ENCODE results near the gene LGALS3BP.

Gene LGALS3BP

DNA sequence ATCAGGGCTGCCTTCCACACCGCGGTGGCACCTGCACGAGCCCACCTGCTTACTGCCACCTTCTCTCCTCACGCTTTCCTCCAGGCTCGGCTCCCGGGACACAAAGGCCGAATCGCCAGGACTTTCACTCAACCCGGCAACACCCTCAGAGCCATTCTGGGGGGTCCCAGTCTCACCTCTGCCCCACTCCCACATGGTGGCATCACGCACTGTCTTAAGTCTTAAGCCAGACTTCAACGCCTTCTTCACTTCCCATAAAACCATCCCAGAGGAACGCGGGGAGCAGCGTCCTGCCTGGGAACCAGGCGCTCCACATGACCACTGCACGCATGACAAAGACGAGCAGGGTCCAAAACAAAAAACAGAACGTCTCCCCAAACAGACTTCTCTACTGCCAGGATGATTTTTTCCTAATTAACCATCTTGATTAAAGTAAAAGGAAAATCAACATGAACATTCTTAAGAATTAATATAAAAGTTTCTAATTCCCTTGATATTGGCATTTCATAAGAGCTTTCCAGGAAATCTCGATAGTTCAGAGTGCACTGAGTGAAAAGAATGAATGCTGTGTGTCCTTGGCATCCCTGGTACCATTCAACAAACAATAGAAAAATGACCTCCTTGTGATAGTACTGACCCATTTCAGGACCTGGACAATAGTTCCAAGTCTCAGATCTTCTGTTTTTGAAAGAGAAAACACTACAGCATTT, 27.2 kb upstream of the LGALS3BP start:
- H3K4me1 Mint-ChIP-seq (ENCODE audit: low read depth) = peaks cover 57% of the 10 kb centered on the region
- peak; percentile 20 for DNase-seq
- no peaks in the 10 kb centered on the region for H3K9me3 Mint-ChIP-seq
- peak overlapping the region; percentile 64 for H3K27ac Mint-ChIP-seq
- peaks cover 36% of the 10 kb centered on the region for H3K36me3 Mint-ChIP-seq (ENCODE audit: low read depth)
- H3K4me3 Mint-ChIP-seq = peak overlapping the region; percentile 84
- H3K27me3 Mint-ChIP-seq = no peaks in the 10 kb centered on the region

DNA sequence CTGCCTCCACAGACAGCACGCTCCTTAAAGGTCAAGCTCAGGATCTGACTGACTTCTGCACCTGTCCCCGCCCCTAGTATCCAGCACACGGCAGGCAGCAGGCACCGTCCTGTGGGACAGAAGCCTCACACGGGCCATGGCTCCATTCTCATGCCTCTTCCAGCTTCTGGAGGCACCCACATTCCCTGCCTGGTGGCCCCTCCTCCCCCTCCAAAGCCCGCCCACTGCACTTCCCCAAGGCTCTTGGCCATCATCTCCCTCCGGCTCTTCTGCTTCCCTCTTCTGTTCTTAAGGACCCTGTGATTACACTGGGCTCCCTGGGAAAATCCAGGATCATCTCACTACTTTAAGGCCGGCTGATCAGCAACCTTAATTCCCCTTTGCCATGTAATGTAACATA, 26.3 kb upstream of the LGALS3BP start:
- DNase-seq = no peak
- no peaks in the 10 kb centered on the region for H3K9me3 Mint-ChIP-seq
- peak overlapping the region; percentile 81 for H3K27ac Mint-ChIP-seq
- H3K4me1 Mint-ChIP-seq (ENCODE audit: low read depth) = peaks cover 59% of the 10 kb centered on the region
- peaks cover 45% of the 10 kb centered on the region for H3K36me3 Mint-ChIP-seq (ENCODE audit: low read depth)
- H3K4me3 Mint-ChIP-seq = peak overlapping the region; percentile 18
- H3K27me3 Mint-ChIP-seq = no peaks in the 10 kb centered on the region

DNA sequence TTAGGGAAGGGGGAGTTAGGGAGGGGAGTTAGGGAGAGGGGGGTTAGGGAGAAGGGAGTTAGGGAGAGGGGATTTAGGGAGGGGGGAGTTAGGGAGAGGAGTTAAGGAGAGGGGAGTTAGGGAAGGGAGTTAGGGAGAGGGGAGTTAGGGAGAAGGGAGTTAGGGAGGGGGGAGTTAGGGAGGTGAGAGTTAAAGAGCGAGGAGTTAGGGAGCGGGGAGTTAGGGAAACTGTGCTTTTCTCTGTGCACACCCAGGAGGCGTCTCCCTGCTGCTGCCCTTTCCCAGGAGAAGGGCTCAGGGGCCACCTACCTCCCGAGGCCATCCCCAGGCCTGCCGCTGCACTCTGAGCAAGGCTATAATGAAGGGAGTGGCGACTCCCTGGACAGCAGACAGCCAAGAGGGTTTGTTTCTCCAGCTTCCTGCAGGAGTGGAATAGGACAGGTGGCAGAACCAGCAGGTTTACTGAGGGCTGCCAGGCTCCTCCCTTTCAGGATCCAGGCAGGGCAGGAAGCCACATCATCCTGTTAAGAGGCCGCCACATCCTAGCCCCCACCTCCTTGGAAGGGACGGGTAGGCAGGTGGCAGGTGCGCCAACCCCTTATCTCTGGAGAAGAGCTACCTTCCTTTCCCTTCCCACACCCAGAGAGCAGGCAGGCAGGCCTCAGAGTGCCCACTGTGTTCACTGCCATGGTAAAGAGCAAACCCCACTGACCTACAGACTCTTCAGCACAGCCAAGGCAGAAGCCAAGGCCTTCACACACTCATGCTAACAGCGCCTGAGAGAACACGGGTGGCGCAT, 25.5 kb upstream of the LGALS3BP start:
- peak overlapping the region; percentile 81 for H3K27ac Mint-ChIP-seq
- no peaks in the 10 kb centered on the region for H3K27me3 Mint-ChIP-seq
- H3K9me3 Mint-ChIP-seq = no peaks in the 10 kb centered on the region
- peaks cover 55% of the 10 kb centered on the region for H3K4me1 Mint-ChIP-seq (ENCODE audit: low read depth)
- DNase-seq = peak; percentile 32
- peaks cover 52% of the 10 kb centered on the region for H3K36me3 Mint-ChIP-seq (ENCODE audit: low read depth)
- H3K4me3 Mint-ChIP-seq = peak overlapping the region; percentile 18

DNA sequence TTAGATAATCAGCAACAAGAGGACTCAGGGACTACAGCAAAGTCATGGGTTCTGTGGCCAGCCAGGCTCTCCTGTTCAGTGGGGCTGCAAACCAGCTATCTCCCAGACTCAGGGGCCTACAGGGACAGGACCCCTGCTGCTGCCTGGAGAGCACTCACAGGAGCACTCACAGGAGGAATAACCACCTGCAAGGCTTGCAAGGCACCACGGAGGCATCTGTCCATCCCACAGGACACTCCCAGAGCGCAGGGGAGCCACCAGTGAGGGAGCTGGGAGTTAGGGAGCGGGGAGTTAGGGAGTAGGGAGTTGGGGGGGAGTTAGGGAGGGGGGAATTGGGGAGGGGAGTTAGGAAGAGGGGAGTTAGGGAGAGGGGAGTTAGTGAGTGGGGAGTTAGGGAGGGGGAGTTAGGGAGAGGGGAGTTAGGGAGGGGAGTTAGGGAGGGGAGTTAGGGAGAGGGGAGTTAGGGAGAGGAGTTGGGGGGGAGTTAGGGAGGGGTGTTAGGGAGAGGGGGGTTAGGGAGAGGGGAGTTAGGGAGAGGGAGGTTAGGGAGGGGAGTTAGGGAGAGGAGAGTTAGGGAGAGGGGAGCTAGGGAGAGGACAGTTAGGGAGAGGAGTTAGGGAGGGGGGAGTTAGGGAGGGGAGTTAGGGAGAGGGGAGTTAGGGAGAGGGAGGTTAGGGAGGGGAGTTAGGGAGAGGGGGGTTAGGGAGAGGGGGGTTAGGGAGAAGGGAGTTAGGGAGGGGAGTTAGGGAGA, 24.1 kb upstream of the LGALS3BP start:
- Mint-ChIP-seq H3K4me1 (ENCODE audit: low read depth) (peaks cover 49% of the 10 kb centered on the region), H3K4me3 (no peak overlapping the region), H3K27ac (peak overlapping the region; percentile 33)

DNA sequence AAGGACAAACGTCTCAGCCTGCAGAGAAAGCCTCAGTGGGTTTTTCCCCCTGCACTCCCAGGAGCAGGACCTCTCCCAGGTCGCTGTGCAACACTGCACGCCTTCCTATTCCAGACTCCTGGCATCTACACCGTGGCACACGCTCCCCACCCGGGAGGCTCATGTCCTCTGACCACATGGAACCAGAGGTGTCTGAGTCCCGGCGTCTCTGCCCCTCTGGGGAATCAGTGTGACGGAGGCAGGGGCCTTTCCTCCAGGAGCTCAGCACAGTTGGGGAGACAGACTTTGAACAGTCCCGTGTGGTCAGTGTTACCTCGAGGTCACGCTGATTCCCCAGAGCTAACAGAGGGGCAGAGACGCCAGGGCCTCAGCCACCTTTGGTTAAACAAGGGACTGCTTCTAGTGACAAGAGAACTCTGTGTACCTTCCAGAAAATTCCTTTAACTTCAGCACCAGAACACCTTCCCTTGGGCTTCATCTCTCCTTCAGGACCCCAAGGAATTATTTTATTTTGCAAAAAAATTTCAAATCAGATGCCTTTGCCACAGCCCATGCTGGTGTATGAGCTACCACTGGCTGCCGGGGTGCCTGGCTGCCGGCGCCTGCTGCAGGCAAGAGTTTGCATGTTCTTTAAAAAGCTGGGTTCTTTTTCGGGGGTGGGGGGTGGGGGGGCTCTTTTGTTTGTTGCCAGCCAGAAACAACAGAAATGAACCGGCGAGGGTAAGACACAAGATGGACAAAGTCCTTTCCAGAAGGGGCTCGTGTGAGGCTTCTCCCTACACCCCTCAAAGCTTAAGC, 23.3 kb upstream of the LGALS3BP start:
- Mint-ChIP-seq H3K4me1 (ENCODE audit: low read depth) (peaks cover 41% of the 10 kb centered on the region), H3K27me3 (no peaks in the 10 kb centered on the region), H3K27ac (peak overlapping the region; percentile 51), H3K4me3 (no peak overlapping the region), H3K36me3 (ENCODE audit: low read depth) (peaks cover 57% of the 10 kb centered on the region), H3K9me3 (no peaks in the 10 kb centered on the region)
- DNase-seq = peak; percentile 16

More for the DNA sequence above, 24.1 kb upstream of the LGALS3BP start:
- Mint-ChIP-seq H3K9me3 (no peaks in the 10 kb centered on the region), H3K36me3 (ENCODE audit: low read depth) (peaks cover 56% of the 10 kb centered on the region), H3K27me3 (no peaks in the 10 kb centered on the region)
- DNase-seq = peak; percentile 14

DNA sequence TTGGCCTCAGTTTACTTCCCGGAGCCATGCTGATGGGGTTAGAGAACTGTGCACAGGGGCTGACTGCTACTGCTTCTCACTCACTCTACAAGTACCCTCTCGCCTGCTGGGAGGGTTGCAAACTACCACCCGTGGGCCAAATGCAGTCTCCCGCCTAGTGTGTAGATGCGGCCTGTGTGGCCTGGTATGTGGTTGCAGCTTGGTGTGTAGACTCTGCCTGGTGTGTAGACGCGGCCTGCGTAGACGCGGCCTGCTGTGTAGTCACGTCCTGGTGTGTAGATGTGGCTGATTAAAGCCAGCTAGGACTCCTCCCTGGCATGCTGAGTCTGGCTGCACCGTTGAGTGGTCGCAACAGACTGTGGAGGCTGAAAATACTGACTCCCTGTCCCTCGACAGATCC, 22.6 kb upstream of the LGALS3BP start:
- Mint-ChIP-seq H3K36me3 (ENCODE audit: low read depth) (peaks cover 60% of the 10 kb centered on the region), H3K9me3 (no peaks in the 10 kb centered on the region), H3K4me3 (no peak overlapping the region), H3K27me3 (no peaks in the 10 kb centered on the region), H3K27ac (peak overlapping the region; percentile 51), H3K4me1 (ENCODE audit: low read depth) (peaks cover 34% of the 10 kb centered on the region)
- peak; percentile 15 for DNase-seq

DNA sequence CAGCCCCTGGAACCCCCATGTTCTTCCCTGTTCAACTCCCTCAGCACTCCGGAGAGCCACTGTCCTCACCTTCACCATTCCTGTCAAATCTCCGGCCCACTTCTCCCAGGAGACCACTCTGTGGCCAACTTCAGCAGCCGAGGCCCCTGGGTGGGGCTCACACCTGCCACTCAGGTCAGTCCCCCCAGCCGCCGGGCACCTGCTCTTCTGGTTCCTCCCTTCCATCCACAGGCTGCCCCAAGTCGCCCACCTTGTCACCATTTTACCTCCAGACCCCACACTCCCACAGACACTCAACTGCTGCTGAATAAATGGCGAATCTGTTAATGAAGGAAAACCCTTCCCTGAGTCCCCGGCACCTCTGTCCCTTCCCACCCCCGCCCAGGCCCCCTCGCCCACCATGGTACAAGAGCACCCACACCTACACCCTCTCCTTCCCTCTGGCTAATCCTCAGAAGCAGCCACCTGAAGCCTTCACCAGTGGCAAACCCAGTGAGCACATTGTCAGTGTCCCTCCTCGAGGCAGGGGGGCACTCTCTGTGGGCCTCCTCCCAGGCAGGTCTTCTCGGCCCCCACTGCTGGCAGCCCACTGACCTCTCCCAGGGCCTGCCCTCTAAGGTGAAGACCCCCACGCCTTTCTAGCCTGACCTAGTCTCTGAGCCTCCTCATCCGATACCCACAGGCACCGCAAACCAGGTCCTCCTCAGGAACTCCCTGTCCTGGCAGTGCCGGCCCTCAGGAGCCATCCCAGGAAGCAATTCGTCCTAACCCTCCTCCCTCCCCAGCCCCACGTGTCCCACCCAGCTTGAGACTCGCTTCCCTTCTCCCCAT, 21.7 kb upstream of the LGALS3BP start:
- DNase-seq = peak; percentile 14
- peaks cover 25% of the 10 kb centered on the region for H3K4me1 Mint-ChIP-seq (ENCODE audit: low read depth)
- peak overlapping the region; percentile 57 for H3K27ac Mint-ChIP-seq
- no peaks in the 10 kb centered on the region for H3K9me3 Mint-ChIP-seq
- H3K36me3 Mint-ChIP-seq (ENCODE audit: low read depth) = peaks cover 62% of the 10 kb centered on the region
- no peaks in the 10 kb centered on the region for H3K27me3 Mint-ChIP-seq
- no peak overlapping the region for H3K4me3 Mint-ChIP-seq

DNA sequence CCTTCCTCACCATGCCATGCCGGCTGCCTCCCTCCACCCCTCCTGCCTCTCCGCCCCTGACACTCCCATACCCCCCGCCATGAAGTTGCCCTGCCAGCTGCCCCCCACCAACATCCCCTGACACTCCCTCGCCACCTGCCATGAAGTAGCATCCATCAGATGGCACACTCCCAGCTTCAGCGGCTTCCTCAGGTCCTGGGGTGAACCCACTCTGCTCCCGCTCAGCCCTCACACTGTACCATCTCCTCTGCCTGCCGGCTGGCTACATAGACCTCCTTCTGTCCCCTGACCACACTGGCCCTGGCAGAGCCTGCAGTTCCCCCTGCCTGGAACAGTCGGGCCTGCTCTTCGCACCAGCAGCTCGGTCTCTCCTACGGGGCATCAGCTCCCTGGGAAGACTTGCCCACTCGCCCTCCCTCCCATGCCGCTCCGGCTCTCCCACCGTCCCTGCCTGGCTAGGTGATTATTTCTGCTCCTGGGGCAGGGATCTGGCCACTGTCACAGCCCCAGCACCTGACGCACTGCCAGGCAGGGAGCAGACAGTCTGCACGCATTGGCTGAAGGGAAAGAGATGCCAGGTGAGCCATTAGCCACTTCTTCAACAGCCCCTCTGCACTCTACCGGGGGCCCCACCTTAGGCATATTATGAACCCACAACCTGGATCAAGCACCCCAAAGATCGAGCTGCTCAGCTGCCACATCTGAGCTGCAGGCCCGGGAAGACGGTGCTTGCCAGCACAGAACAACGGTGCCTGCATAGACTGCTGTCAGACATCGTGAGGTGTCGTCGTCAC, 20.9 kb upstream of the LGALS3BP start:
- Mint-ChIP-seq H3K36me3 (ENCODE audit: low read depth) (peaks cover 67% of the 10 kb centered on the region), H3K27me3 (no peaks in the 10 kb centered on the region), H3K4me1 (ENCODE audit: low read depth) (peaks cover 17% of the 10 kb centered on the region), H3K4me3 (no peak overlapping the region), H3K27ac (peak overlapping the region; percentile 57), H3K9me3 (no peaks in the 10 kb centered on the region)
- peak; percentile 20 for DNase-seq

DNA sequence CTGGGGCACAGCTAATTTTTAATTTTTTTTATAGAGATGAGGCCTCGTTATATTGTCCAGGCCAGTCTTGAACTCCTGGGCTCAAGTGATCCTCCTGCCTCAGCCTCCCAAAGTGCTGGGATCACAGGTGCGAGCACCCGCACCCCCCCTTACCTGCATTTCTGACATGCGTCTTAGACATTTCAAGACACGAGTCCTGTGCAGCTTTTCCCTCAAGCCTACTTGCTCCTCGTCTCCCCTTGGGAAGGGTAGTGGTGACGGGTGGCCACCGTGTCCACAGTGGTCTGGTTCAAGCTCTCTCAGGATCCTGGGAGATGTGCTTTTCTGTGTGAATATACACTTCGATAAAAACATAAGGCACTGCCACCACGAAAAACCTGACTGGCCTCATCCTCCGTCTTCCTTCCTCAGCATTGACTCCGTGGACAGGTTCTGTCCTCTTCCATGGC, 20.2 kb upstream of the LGALS3BP start:
- Mint-ChIP-seq H3K36me3 (ENCODE audit: low read depth) (peaks cover 73% of the 10 kb centered on the region), H3K4me1 (ENCODE audit: low read depth) (peaks cover 12% of the 10 kb centered on the region), H3K27me3 (no peaks in the 10 kb centered on the region), H3K9me3 (no peaks in the 10 kb centered on the region), H3K27ac (no peak overlapping the region), H3K4me3 (no peak overlapping the region)
- DNase-seq = peak; percentile 15

DNA sequence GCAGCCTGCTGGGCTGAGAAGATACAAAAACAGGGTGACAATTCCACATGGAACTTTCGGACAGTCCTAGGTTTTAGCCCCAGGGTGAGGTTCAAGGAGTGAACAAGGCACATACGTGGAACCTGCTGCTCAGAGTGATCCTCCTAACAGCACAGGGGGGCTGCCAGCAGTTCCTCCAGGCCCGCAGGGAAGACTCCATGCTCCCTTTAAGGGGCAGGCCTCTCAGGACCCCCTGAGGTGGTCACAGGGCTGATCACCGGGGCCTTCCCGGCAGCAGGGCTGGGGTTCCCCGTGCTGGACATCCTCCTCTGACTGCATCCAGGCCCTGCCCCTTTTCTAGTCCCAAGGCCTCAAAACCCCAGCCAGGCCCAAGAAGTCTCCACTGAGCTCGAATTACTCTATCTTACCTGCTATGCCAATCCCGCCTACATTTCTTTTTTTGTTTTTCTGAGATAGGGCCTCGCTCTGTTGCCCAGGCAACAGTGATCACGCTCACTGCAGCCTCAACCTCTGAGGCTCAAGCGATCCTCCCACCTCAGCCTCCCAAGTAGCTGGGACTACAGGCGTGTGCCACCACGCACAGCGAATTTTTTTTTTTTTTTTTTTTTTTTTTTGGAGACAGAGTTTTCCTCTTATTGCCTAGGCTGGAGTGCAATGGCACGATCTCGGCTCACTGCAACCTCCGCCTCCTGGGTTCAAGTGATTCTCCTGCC, 19.5 kb upstream of the LGALS3BP start:
- peaks cover 12% of the 10 kb centered on the region for H3K4me1 Mint-ChIP-seq (ENCODE audit: low read depth)
- H3K36me3 Mint-ChIP-seq (ENCODE audit: low read depth) = peaks cover 81% of the 10 kb centered on the region
- no peaks in the 10 kb centered on the region for H3K9me3 Mint-ChIP-seq

DNA sequence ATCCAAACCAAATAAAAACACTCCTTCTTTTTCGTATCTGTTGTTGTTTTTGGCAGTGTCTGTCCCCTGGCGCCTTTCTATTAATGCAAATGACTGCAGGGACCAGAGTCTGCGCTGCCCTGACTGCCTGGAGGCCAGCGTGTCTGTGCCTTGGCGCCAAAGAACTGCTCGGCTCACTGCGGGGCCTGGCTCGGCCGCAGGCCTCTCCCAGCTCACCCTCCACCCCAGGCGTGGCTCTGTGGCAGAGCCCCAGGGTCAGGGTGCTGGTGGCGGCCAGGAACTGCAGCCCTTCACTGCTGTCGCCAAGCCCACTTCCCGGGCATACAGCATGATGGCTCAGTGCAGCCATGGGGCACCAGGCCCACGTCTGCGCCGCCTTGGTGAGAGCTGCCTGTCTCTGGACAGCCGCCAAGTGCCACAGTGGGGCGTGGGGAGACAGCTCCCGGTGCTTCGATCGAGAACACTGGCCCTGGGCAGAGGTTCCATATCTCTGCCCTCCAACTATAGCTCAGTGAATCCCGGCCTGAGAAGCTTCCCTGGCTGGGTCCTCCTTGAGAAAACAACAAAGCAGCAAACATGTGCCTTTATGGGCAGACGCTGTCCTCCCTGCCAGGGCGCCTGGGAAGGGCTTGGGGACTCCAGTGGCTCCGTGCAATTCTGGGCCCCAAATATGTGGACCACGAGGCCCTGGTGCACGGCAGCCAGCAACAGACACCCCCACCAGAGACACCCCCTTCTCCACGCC, 18.8 kb upstream of the LGALS3BP start:
- Mint-ChIP-seq H3K4me3 (no peak overlapping the region), H3K36me3 (ENCODE audit: low read depth) (peaks cover 86% of the 10 kb centered on the region), H3K4me1 (ENCODE audit: low read depth) (peaks cover 12% of the 10 kb centered on the region), H3K27me3 (no peaks in the 10 kb centered on the region), H3K9me3 (no peaks in the 10 kb centered on the region), H3K27ac (no peak overlapping the region)
- DNase-seq = peak; percentile 11

More for the DNA sequence above, 19.5 kb upstream of the LGALS3BP start:
- H3K27me3 Mint-ChIP-seq = no peaks in the 10 kb centered on the region
- H3K27ac Mint-ChIP-seq = no peak overlapping the region
- H3K4me3 Mint-ChIP-seq = no peak overlapping the region
- DNase-seq = no peak

DNA sequence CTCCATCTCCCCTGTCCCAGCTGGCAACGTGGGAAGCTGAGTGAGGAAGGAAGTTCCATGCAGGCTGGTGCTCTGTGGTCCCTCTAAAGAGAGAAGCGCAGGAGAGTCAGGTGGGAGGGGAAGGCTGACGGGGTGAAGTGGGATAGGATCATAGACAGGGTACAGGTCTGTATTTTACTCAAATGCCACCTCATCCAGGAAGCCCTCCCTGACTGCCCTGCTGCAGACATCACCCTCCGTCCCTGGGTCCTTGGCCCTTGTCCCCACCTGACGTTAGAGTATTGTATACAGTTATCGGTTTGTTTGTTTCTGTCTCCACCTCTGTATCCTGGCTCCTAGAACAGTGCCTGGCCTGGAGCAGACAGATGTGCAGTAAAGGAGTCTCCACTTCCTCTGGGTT, 18.2 kb upstream of the LGALS3BP start:
- H3K36me3 Mint-ChIP-seq (ENCODE audit: low read depth) = peaks cover 87% of the 10 kb centered on the region
- DNase-seq = no peak
- H3K27me3 Mint-ChIP-seq = no peaks in the 10 kb centered on the region
- H3K4me1 Mint-ChIP-seq (ENCODE audit: low read depth) = peaks cover 15% of the 10 kb centered on the region
- no peak overlapping the region for H3K4me3 Mint-ChIP-seq
- no peak overlapping the region for H3K27ac Mint-ChIP-seq
- no peaks in the 10 kb centered on the region for H3K9me3 Mint-ChIP-seq

All from activated T-cell treated with anti-CD3 and anti-CD28 coated beads, Interleukin-2, amount 50 U/mL, for 24 hours (primary cell).